Germinal center (tissue), 1 donor: ENCODE results near the gene LRRC7.
"Not testable (repeated sequence)": the region's sequence is repeated elsewhere in the genome, so short reads cannot be mapped to it uniquely, and the experiment has no call there.

ENCODE experiments used
- DNase-seq: peaks from one replicate; pipeline ENCODE4 v3.0.0; 2012; ENCODE audit warnings: mixed read lengths, low spot score

The LRRC7 gene

DNA sequence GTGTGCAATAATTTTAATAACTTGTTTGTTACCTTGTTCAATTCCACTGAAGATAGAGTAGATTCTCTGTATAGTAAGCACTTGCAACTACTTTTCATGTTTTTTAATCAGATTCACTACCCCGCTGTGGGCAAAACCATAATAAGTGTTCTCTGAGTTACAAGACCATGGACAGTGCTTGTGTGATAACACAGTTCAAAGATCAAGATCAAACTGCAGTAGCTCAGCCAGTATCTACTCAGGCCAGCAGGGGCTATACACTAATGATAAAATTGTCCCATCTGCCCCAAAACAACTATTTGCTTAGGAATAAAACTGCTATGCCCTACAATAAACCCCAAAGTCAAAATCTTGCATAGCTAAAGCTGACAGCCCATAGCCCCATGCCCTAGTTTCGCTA is 129.6 kb downstream of the LRRC7 start:
- no peak for DNase-seq

DNA sequence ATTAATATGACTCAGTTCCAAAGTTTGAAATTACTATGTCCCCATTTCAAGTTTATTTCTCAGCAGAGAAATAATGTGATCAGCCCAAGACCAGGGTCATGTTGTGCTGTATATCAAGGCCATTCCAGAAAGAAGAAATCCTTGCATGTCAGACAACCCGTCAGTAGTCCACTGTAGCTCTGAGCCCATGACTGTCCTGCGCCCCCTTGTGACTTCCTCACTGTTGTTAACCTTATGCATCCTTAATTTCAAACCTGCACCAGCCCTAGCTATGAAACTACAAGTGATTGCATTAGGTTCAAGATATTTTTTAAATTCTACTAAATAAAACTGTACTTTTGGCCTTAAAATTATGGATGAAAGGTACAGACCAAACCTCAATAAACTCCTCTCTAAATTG is 133.0 kb downstream of the LRRC7 start:
- DNase-seq, result no peak

DNA sequence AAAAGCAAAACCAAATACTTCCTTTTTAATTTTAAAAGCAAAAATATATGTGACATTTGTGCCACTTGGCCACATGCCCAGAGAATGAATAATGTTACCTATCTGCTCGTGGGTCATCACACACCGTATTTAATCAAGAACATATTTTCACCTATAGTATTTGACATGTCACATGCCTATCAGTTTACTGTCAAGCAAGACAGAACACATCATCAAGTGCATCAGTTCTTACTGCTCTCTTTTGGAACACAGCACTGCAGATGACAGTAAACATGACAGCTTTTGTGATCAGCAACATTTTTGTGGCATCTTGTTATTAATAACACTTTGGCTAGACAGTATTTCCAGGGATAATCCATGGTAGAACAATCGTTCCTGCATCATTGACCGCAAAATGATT is 134.4 kb downstream of the LRRC7 start:
- DNase-seq, result no peak

DNA sequence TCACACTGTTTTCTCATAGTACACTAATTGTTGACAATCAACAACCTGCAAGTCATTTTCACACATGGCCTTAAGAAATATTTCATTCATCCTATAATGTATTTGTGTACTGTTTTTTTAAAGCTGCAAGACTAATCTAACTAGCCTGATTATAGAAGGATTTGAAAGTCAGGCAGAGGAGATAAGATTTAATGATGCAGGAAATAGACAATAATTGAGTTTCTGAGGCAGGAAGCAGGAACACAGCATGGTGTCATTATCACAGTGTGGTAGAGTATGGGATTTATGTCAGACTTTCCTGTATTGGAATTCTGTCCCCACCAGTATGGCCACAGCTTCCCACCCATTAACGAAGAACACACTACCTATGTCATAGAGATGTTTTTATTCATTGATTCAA is 138.8 kb downstream of the LRRC7 start:
- no peak for DNase-seq

DNA sequence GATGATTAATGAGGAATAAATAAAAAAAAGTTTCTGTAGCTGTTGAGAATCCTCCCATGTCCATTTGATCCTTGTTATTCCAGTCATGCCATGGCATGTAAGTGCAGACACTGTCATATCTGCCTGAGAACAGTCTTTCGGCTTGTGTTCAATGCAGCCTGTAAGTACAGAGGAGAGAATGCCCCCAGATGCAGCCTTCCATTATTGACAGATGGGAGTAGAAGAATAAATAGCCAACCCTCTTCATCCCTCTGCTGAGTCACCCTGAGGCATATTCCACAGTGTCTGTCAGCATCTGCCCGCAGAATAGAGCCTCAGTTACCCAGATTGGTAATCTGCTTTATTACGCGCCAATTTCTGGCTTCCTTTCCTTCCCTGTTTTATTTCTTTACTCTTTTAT is 139.4 kb downstream of the LRRC7 start:
- no peak for DNase-seq

DNA sequence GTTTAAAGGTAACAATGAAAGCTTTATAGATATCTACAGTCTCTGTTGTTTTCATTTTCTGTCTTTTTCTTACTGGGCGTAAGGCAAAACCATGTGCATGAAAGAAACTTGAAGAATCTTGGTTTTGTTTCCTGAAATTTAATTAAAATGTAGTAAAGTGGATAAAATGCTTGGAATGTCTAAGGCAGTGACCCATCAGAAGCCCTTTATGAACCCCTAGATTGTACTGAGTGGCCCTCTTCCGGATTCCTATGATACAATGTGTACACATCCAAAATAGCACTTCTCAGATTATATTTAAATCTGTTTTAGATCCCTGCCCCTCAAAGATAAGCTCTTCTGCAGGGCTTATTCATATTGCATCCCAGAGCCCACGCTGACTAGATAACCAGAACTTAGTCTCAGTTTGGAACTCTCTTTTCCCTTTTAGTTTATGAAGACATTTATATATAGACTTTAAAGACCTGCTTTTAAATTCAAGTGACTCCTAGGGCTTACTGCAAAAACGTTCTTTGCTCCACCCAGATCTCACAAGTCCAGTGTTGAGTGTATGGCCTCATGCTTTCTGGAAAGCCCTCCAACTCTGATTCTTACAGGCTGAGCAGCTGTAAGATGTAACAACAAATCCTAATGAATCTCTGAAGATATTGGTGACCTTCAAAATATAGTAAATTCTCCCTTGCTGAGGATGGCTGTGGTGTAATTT is 142.9 kb downstream of the LRRC7 start:
- no peak for DNase-seq

DNA sequence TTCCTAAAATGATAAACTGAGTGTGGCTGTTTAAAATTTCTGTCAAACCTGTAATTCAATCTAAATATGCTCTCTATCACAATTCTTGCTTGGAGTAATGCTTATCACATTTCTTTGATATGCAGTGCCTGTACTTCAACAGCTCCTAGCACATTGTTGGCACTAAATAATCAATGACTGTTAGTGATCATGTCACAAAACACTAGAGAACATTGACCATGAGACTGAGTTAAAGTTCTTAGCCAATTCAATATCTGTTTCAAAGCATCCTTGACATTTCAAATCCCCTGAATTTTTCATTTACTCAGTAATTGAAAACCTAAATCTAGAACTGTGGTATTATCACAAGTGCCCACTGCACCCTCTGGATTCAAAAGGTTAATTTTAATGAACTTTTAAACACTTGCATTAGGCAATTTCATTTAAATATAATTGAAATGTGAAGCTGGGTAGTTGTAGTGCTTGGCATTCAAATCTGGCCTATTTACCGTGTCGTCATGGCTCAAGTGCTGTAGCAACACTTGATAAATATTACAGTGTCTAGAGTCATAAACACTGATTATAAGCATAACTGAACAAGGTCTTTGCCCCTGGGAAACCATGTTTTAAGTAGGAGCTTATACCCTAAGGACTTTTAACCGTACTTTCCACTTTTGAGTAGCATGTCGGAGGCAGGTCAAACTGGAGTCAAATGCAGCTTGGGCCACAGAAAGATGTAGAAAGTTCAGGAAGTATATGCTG is 143.6 kb downstream of the LRRC7 start:
- no peak for DNase-seq

DNA sequence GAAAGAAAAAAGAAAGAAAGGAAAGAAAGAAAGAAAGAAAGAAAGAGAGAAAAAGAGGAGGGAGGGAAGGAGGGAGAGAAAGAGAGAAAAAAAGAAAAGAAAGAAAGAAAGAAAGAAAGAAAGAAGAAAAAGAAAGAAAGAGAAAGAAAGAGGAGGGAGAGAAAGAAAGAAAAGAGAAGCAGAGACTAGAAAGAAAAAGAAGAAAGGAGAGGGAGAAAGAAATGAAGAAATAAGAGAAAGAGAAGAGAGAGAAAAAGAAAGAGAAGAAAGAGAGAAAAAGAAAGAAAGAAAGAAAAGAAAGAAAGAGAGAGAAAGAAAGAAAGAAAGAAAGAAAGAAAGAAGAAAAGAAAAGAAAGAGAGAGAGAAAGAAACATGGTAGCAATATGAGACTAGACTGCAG is 150.1 kb downstream of the LRRC7 start:
- not testable (repeated sequence) for DNase-seq

DNA sequence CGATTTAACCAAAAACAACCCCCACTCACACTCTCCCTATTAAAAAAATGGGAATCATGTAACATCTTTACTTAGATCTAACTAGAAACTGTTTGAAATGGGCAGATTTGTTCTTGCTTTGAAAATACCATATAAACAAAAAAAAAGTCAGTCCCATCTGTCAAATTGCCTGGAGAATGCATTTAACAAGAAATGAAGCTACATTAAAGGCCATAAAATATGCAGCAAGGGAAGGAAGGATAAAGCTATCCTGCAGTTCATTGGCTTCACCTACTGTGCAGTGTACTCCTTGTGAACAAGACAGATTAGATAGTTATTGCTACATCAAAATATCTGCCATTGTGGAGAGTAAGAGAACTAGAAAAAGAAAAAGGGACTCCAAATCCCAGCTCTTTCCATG is 160.5 kb downstream of the LRRC7 start:
- DNase-seq, result no peak

DNA sequence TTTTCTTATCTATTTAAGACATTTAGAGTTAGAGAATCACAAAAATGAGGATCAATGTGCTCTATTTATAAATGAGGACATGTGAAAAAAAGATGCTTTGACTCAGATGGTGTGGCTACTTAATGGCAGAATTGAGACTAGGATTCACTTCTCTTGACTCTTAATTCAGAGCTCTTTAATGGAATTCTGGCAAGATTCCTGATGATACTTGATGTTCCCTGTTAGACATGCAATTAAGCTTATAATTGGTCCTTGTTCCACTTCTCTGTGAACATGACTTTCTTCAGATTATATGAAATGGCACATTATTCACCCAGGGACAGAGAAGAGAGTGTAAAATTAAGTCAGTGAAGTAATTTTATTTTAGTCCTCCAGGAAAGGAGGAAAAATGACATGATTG is 165.3 kb downstream of the LRRC7 start:
- DNase-seq, result no peak

DNA sequence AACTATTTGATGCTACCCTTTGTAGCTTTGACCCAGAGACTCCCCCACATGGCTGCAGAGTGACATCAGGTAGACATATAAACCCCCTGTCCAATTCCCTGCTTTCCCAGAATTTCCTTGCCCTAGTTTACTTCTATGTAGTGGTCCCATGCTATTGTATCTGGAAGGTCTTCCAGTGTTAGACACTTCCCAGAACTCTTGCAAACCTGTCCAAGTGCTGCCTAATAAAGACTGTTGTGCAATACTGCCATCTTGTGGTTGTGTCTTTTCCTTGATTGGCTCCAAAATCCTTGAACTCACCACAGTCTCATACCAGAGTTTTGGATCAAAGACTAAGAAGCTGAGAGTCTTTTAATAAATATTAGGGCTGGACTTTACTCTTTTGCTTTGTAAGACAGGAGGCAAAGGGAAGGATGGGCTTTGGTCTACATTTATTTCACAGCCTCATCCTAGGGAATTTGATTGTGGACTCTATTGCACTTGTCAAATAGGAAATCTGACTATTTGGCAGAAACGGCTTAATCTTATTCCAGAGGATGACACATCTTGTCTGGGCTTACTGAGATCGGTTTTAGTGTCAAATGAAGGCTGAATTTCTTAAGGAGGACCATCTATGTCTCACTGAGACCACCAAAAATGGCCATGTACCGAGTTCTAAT is 169.9 kb downstream of the LRRC7 start:
- no peak for DNase-seq

DNA sequence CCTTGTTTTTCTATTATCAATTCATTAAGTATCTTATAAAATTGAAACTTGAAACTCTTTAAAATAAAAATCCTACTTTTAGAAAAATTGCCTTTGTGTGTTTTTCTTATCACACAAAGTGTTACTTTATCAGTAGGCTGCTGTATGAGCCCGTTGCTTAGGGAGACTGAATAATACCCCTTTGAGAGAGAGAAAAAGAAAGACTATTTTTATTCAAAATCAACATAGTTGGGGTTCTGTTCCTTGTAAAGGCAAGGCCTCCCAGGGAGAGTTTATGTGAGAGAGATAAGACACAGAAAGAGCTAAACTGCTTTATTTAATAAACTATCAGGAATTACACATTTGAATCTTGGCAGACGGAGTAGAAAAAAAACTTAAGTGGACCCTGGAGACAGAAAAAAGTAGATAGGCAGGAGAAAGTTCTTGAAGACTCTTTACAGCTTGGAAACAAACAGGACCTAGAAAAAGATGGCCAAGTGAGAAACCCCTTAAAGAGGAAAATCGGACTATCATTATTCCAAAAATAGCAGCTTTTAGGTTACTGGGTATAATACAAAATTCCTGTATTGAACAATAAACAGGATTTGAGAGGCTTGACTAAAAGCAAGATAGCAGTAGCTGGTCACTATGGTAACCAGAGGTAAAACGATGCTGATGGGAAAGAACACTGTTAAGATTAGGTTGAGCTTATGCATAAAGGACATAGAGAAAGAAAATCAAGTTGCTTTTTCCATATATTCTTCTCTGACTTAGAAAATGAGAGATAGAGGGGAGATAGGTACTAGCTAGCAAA is 170.9 kb downstream of the LRRC7 start:
- no peak for DNase-seq

DNA sequence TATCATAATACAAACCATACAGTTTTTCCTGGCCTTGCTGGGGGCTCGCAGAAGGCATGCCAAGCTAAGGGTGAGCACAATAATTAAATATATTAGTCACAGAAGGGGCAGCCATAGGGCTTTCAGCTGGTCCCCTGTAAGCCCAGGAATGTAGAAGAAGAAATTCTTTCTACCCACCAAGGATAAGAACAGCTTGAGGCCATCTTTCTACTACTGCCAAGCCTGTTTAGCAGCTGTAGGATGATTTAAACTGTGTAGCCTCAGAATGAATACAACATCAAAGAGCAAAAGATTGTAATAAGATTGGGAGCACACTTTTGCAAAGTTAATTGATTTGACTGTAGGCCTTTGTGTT is 171.5 kb downstream of the LRRC7 start:
- no peak for DNase-seq

DNA sequence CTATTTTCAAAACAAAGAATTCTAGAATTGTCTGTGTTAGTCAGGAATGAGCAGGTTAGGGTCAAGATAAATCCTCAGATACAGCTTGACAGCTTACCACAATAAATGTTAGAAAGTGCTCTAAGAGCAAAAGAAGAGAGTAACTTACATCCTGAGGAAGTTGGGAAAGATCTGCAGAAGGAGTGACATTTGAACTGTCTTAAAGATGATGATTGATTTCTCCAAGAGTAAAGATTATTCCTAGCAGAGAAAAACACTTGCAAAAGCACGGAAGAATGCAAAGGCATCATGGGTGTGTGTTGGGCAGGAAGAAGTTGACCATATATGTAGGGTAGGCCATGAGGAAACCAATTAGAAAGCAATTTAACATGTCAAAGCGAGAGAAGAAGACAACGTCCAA is 175.4 kb downstream of the LRRC7 start:
- DNase-seq, result no peak

DNA sequence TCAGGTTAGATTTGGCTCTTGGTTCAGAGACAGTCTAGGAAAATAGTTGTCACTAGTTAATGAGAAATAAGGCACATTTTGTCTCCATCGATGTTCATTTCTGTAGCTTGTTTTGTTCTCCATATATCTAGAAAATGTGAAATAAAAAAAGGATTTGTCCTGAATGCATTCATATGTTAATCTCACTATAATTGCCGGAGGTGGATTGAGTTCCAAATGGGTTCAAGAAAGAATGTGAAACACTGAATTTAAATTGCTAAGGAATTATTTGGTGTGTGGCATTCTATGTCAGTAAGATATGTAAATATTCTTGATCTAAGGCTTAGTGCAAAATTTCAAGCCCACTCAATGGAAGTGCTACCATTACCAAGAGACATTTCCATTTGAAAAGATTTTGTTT is 176.7 kb downstream of the LRRC7 start:
- DNase-seq, result no peak

DNA sequence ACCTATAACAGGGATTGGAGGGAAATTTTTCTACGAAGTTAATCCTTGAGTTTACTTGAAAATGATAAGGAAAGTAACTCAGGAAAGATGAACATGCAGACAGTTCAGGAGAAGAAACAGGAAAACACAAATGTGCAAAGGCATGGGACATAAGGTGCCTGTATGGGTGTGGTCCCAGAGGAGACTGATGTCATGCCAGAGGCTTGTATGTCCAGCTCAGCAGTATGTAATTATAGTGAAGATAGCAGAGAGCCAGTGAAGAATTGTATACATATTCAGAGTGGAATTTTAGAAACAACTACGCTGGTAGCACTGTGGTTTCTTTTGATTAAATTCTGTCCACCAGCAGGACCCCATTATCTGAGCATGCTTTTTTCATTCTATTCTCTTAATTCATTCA is 179.5 kb downstream of the LRRC7 start:
- DNase-seq, result no peak

DNA sequence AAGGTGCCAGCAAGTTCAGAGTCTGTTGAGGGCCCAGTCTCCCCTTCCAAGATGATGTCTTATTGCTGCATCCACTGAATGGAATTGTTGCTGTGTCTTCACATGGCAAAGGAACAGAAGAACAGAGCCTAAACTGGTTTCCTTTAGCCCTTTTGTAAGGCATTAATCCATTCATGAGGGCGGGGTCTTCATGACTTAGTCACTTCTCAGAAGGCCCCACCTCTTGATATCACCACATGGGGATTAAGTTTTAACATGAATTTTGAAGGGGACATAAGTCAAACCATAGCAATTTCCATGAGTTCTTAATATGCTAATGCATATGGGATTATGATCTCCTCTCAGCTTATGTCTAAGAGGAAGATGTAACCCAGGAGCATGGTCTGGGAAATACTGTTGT is 182.9 kb downstream of the LRRC7 start:
- DNase-seq, result no peak

DNA sequence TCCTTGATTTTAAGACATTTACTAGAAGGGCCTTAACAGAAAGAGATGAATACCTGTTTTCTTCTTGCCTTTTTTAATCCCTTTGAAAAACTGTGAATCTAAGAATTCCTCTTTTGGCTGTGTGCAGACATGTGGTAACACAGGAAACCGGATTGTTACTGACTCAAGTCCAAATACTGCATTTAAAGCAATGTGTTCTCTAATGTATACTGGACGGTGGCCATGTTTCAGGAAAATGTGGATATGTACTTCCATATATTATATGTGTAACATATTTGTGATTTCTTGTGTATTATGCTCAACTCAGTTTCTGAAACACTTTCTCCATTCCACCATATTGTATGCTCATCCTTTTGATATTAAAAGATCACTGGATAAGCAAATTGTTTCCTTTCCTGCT is 185.1 kb downstream of the LRRC7 start:
- no peak for DNase-seq

DNA sequence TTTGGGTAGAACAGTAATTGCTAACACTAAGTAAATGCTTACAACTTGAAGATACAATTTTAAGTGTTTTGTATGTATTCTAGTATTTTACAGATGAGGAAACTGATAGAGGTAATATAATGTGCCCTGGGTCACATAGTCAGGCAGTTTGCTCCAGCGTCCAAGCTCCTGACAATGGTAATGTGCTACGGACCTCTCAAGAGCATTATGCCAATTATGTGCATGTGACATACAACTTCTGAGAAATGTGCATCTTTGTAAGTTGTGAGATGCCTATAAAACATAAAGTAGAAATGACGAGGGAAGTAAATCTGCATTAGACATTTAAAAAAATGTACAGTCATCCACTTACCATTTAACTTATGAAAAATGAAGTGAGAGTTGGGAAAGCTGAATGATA is 186.8 kb downstream of the LRRC7 start:
- no peak for DNase-seq

DNA sequence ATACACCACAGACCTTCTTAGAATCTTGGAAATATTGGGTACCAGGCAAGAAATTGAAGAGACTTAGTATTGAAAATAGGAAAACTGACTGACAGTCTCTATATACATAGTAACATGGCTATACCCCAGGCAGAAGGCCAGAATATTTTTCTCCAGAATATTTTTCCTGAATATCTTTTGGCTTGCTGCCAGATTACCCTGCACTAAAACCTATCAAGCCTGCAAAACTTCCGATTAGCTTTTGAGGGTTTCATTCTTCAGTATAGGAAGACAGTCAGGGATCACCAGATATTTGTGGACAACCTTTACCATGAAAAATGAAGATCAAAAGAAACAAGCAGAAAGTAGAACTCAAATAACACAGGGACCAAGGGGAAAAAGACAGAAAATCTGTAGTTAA is 187.9 kb downstream of the LRRC7 start:
- DNase-seq, result no peak

DNA sequence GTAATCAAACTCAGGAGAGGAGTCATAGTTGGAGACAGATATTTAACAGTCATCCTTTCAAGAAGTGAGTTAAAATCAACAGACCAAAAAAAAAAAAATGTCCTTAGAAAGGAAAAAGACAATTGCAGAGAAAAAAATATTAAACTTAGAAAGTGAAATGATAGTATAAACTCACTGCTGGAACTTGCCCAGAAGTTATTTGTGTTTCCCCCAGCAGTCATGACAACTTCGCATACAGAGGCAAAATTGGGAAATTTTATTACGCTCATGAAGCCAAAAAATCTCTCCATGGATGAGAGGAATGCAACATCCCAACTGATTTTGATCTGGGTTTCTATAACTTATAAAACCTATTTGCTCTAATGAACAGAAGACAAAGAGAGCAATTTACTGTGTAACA is 198.2 kb downstream of the LRRC7 start:
- DNase-seq, result no peak

DNA sequence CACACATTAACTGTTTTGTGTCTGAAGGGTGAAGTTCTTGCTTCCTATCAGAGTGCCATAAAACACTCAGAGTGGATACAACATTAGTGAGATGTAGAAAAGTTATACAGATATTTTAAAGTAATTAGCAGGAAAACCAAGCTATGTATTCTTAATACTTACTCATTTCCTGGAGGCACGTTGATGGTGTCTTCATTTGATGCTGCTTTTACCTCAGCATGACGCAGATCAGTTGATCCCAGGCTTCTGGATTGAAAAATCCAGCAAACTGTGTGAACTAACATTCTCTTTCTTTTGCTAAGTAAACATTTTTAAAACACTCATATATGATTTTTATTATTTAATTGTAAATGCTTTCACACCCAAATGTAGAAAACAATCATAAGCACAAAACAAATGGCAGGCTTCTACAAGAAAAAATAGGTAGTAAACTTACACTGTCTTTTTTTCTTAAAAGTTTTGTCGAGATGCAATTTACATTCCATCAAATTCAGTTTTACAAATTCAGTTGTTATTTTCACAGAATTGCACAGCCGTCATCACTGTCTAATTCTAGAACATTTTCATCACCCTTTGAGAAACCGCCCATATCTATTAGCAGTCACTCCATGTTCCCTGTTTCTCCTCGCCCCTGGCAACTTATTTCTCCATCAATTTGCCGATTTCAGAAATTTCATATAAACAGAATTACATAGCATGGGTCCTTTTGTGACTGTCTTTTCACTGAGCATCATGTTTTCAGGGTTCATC is 198.9 kb downstream of the LRRC7 start:
- no peak for DNase-seq
